HCT116 (cell line): Measurements from ENCODE around the gene AMER3. TPM values are rescaled to one million over a fixed set of nuclear protein-coding genes. Genes with fewer than 3 reads are reported as not detected.

Experiments
- ATAC-seq: fragments of 200-7000 bp; cut with Tn5 transposase; 2 replicates; pipeline ENCODE4 v1.9.1; 2020; ENCODE audit warnings: mild to moderate bottlenecking, moderate library complexity
- BruUV-seq: library from RNA; stranded (reverse); fragments of 400-500 nt; replicated peaks from 2 replicates; lab custom pipeline; 2021; lab: Mats Ljungman, UMichigan
- CTCF ChIA-PET: fragments of 300-600 bp; sonication (Branson Sonifier 250); formaldehyde crosslinking; loops from one replicate; lab custom pipeline; 2021; ENCODE audit warnings: antibody characterized with exemption; lab: Charles Lee
- POLR2A ChIA-PET: fragments of 300-600, 350-600 bp; sonication (Branson Sonifier 250); formaldehyde crosslinking; loops from one replicate; lab custom pipeline; 2021; ENCODE audit warnings: antibody characterized with exemption; lab: Charles Lee
- RAD21 ChIA-PET, 2 experiments: fragments of 300-600 bp; sonication (Branson Sonifier 250); formaldehyde crosslinking; loops; one replicate each; lab custom pipeline; 2023; ENCODE audit warnings: low total read pairs in 2 of 2; ENCODE audit not compliant: uncharacterized antibody in 2 of 2, unreplicated experiment in 2 of 2, low non-redundant PET in 1 of 2; lab: Charles Lee
- DNase-seq: peaks from one replicate; pipeline ENCODE4 v3.0.0-alpha.2; 2010; ENCODE audit warnings: low read depth, low spot score
- H2AFZ ChIP-seq: fragments of 200-600 bp; shearing (Covaris generic), sonication (generic); 2 replicates; pipeline ENCODE4 v1.6.1; 2017; ENCODE audit warnings: low read depth, mixed run types, mixed read lengths, antibody characterized with exemption, low read length; ENCODE audit not compliant: poor library complexity, severe bottlenecking
- H3K27ac ChIP-seq: 2 replicates; pipeline ENCODE4 v1.5.1; 2012; ENCODE audit warnings: low read depth, low read length
- H3K27me3 ChIP-seq: fragments of 200-600 bp; sonication (generic); 2 replicates; pipeline ENCODE4 v1.6.1; 2016; ENCODE audit warnings: mixed run types, low read length, mixed read lengths; ENCODE audit not compliant: insufficient read depth
- H3K36me3 ChIP-seq, 2 experiments: fragments of 200-500 bp in 1 of 2; fragments of 200-600 bp in 1 of 2; sonication (Bioruptor generic) in 1 of 2; sonication (generic) in 1 of 2; 2 replicates each; pipeline versions ENCODE4 v1.5.1 to v1.6.1; 2014 to 2016; ENCODE audit warnings: low read length in 2 of 2, inconsistent platforms in 1 of 2, mixed read lengths in 1 of 2, mixed run types in 1 of 2; ENCODE audit not compliant: insufficient read depth in 2 of 2, control insufficient read depth in 1 of 2
- H3K4me1 ChIP-seq, 2 experiments: fragments of 200-600 bp in 1 of 2; sonication (generic) in 1 of 2; 2 replicates each; pipeline versions ENCODE4 v1.5.1 to v1.6.1; 2012 to 2017; ENCODE audit warnings: low read length in 2 of 2, inconsistent platforms in 1 of 2, mild to moderate bottlenecking in 1 of 2, mixed read lengths in 1 of 2, mixed run types in 1 of 2, moderate library complexity in 1 of 2; ENCODE audit not compliant: insufficient read depth in 2 of 2, control insufficient read depth in 1 of 2
- H3K4me2 ChIP-seq: fragments of 200-600 bp; sonication (generic); 2 replicates; pipeline ENCODE4 v1.6.1; 2017; ENCODE audit warnings: mixed run types, low read length, mixed read lengths
- H3K4me3 ChIP-seq, 2 experiments: fragments of 200-600 bp in 1 of 2; sonication (generic) in 1 of 2; replicated peaks in 1 of 2; 2 replicates each; pipeline ENCODE4 v1.5.1; 2011 to 2016; ENCODE audit warnings: low read length in 2 of 2, control low read depth in 1 of 2, low read depth in 1 of 2, mild to moderate bottlenecking in 1 of 2, mixed read lengths in 1 of 2, mixed run types in 1 of 2
- H3K79me2 ChIP-seq: fragments of 200-600 bp; sonication (generic); 2 replicates; pipeline ENCODE4 v1.6.1; 2017; ENCODE audit warnings: mild to moderate bottlenecking, mixed run types, low read length, moderate library complexity, mixed read lengths; ENCODE audit not compliant: insufficient read depth
- H3K9ac ChIP-seq: fragments of 200-600 bp; sonication (generic); 2 replicates; pipeline ENCODE4 v1.6.1; 2016; ENCODE audit warnings: low read length, mixed read lengths
- H3K9me2 ChIP-seq: fragments of 200-600 bp; sonication (generic), shearing (Covaris generic); 2 replicates; pipeline ENCODE4 v1.6.1; 2017; ENCODE audit warnings: mixed run types, mild to moderate bottlenecking, moderate library complexity; ENCODE audit not compliant: insufficient read depth
- H3K9me3 ChIP-seq, 2 experiments: fragments of 200-500 bp in 1 of 2; fragments of 200-600 bp in 1 of 2; sonication (Bioruptor generic) in 1 of 2; sonication (generic) in 1 of 2; 2 replicates each; pipeline ENCODE4 v1.6.1; 2014 to 2017; ENCODE audit warnings: low read length in 2 of 2, mixed read lengths in 2 of 2, inconsistent platforms in 1 of 2, low read depth in 1 of 2, mild to moderate bottlenecking in 1 of 2, mixed run types in 1 of 2, moderate library complexity in 1 of 2; ENCODE audit not compliant: control insufficient read depth in 1 of 2, insufficient read depth in 1 of 2
- H4K20me1 ChIP-seq: fragments of 200-600 bp; sonication (generic), shearing (Covaris generic); 2 replicates; pipeline ENCODE4 v1.6.1; 2017; ENCODE audit warnings: mixed run types, mild to moderate bottlenecking, moderate library complexity; ENCODE audit not compliant: insufficient read depth
- REST ChIP-seq: IDR thresholded peaks from 2 replicates; pipeline ENCODE4 v1.6.1; 2012; ENCODE audit warnings: low read depth
- SIN3A ChIP-seq: IDR thresholded peaks from 2 replicates; pipeline ENCODE4 v1.6.1; 2012; ENCODE audit warnings: low read depth
- intact Hi-C: fragments of 100-400 bp; cut with micrococcal nuclease; formaldehyde crosslinking; loops from 2 replicates; pipeline ENCODE4 v1.10.0; 2022
- total RNA-seq: library from RNA; stranded (reverse); gene quantifications from one replicate; pipeline ENCODE4 v1.2.1, GENCODE V29; 2021; ENCODE audit not compliant: unreplicated experiment
- TF ChIP-seq, protein P1 (sequence below), 3 experiments: fragments of 200-600 bp in 1 of 3; sonication (generic) in 1 of 3; IDR thresholded peaks in 2 of 3; conservative IDR thresholded peaks in 1 of 3; 2 replicates each; pipeline ENCODE4 v1.5.1; 2012 to 2017; ENCODE audit warnings: low read depth in 2 of 3, low read length in 2 of 3, antibody characterized with exemption in 1 of 3, borderline replicate concordance in 1 of 3, control low read depth in 1 of 3, mild to moderate bottlenecking in 1 of 3, mixed read lengths in 1 of 3, mixed run types in 1 of 3, moderate library complexity in 1 of 3; ENCODE audit not compliant: insufficient read depth in 1 of 3

Gene AMER3
- total RNA-seq, 1 experiment from 2014 or later, result not detected

GRCh38 chr2:130749641-130750040, 5.7 kb upstream of the AMER3 start:
- Histone ChIP-seq H3K4me2 (no peak overlapping the region), H2AFZ (no peak overlapping the region), H3K27me3 (no peaks in the 10 kb centered on the region), H3K79me2 (no peaks in the 10 kb centered on the region), H3K9me2 (no peaks in the 10 kb centered on the region), H3K4me3 (no peak overlapping the region), H3K9ac (no peak overlapping the region), H3K27ac (no peak overlapping the region)
- ChIA-PET POLR2A (no interaction called here), RAD21 (no interaction called here), CTCF (no interaction called here)
- intact Hi-C loops, result no loop called here
- ATAC-seq, result no peak
- no TSS peak for BruUV-seq
- no peak for TF ChIP-seq SIN3A
- TF ChIP-seq REST, result no peak
- TF ChIP-seq, protein P1, sequence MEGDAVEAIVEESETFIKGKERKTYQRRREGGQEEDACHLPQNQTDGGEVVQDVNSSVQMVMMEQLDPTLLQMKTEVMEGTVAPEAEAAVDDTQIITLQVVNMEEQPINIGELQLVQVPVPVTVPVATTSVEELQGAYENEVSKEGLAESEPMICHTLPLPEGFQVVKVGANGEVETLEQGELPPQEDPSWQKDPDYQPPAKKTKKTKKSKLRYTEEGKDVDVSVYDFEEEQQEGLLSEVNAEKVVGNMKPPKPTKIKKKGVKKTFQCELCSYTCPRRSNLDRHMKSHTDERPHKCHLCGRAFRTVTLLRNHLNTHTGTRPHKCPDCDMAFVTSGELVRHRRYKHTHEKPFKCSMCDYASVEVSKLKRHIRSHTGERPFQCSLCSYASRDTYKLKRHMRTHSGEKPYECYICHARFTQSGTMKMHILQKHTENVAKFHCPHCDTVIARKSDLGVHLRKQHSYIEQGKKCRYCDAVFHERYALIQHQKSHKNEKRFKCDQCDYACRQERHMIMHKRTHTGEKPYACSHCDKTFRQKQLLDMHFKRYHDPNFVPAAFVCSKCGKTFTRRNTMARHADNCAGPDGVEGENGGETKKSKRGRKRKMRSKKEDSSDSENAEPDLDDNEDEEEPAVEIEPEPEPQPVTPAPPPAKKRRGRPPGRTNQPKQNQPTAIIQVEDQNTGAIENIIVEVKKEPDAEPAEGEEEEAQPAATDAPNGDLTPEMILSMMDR (IDR thresholded peaks at IDR 0.05 in 2 of 3, conservative IDR thresholded peaks at IDR 0.05 in 1 of 3; ENCODE audit: borderline replicate concordance in 1 of 3, insufficient read depth in 1 of 3, low read depth in 2 of 3, low read length in 2 of 3), result no peak
- TF ChIP-seq, all 23 proteins: peak for 0
- H4K20me1 ChIP-seq, result no peaks in the 10 kb centered on the region
- no peak for DNase-seq
- no peaks in the 10 kb centered on the region for H3K9me3 ChIP-seq
- H3K4me1 ChIP-seq, result no peaks in the 10 kb centered on the region
- H3K36me3 ChIP-seq, result no peaks in the 10 kb centered on the region
